ENCODE data around the gene SH3PXD2A.

The SH3PXD2A gene

GRCh38 chr10:103855424-103855823, at the start of gene SH3PXD2A:
TSS of gene SH3PXD2A (minus strand) at chr10:103855576. CDS start at chr10:103855266, 310 bp downstream.
- no peak for DNase-seq

- DNase-seq, result no peak
These were observed 45.9 kb upstream of the SH3PXD2A start for GRCh38 chr10:103901299-103901698.

GRCh38 chr10:103899312-103899711, 43.9 kb upstream of the SH3PXD2A start:
- no peak for DNase-seq

GRCh38 chr10:103897241-103897774, 41.9 kb upstream of the SH3PXD2A start:
- DNase-seq, result no peak

GRCh38 chr10:103896225-103896624, 40.8 kb upstream of the SH3PXD2A start:
- DNase-seq, result no peak

GRCh38 chr10:103895411-103896186, 40.2 kb upstream of the SH3PXD2A start:
- no peak for DNase-seq

- DNase-seq, result no peak
These were observed 39.1 kb upstream of the SH3PXD2A start for GRCh38 chr10:103894441-103894864.

- no peak for DNase-seq
These were observed 38.4 kb upstream of the SH3PXD2A start for GRCh38 chr10:103893817-103894216.

- DNase-seq, result no peak
These were observed 36.8 kb upstream of the SH3PXD2A start for GRCh38 chr10:103892181-103892580.

GRCh38 chr10:103890688-103891087, 35.3 kb upstream of the SH3PXD2A start:
- no peak for DNase-seq

GRCh38 chr10:103890194-103890658, 34.9 kb upstream of the SH3PXD2A start:
- no peak for DNase-seq

GRCh38 chr10:103889121-103889720, 33.8 kb upstream of the SH3PXD2A start:
- DNase-seq, result no peak

- DNase-seq, result no peak
These were observed 32.9 kb upstream of the SH3PXD2A start for GRCh38 chr10:103888113-103888841.

GRCh38 chr10:103885617-103886016, 30.2 kb upstream of the SH3PXD2A start:
- no peak for DNase-seq

GRCh38 chr10:103884681-103885139, 29.3 kb upstream of the SH3PXD2A start:
- no peak for DNase-seq

- DNase-seq, result no peak
These were observed 27.1 kb upstream of the SH3PXD2A start for GRCh38 chr10:103882285-103883007.

- DNase-seq, result no peak
These were observed 26.3 kb upstream of the SH3PXD2A start for GRCh38 chr10:103881416-103882284.

- no peak for DNase-seq
These were observed 24.5 kb upstream of the SH3PXD2A start for GRCh38 chr10:103879831-103880230.

GRCh38 chr10:103879409-103879808, 24.0 kb upstream of the SH3PXD2A start:
- no peak for DNase-seq

- no peak for DNase-seq
These were observed 22.5 kb upstream of the SH3PXD2A start for GRCh38 chr10:103877861-103878260.

- DNase-seq, result no peak
These were observed 20.8 kb upstream of the SH3PXD2A start for GRCh38 chr10:103876155-103876554.

- no peak for DNase-seq
These were observed 19.4 kb upstream of the SH3PXD2A start for GRCh38 chr10:103874730-103875129.
